HG03039 (cell line): ENCODE results near the gene MYH9.

Source experiments
- ATAC-seq: cut with Tn5 transposase; IDR thresholded peaks from one replicate; pipeline ENCODE4 v1.9.1; 2021; ENCODE audit warnings: mild to moderate bottlenecking, moderate library complexity; ENCODE audit not compliant: unreplicated experiment

Gene MYH9

DNA sequence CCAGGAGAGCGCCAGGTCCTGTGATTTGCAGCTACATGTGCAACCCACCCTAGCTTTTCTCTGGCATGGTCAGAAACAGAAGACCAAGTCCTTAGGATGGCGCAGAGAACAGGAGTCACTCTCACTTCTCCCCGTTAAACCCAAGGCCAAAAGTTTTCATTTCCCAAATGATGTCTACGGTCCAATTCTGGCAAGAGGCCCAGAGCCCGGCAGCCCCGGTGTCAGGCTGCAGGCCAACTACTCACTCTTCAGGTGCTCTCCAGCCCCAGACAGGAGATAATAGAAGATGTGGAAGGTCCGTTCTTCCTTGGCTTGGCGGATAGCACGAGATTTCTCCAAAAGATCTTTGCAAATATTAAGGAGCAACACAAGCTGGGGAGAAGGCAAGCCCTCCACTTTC lies 67.2 kb downstream of the MYH9 start:
- ATAC-seq, result no peak

DNA sequence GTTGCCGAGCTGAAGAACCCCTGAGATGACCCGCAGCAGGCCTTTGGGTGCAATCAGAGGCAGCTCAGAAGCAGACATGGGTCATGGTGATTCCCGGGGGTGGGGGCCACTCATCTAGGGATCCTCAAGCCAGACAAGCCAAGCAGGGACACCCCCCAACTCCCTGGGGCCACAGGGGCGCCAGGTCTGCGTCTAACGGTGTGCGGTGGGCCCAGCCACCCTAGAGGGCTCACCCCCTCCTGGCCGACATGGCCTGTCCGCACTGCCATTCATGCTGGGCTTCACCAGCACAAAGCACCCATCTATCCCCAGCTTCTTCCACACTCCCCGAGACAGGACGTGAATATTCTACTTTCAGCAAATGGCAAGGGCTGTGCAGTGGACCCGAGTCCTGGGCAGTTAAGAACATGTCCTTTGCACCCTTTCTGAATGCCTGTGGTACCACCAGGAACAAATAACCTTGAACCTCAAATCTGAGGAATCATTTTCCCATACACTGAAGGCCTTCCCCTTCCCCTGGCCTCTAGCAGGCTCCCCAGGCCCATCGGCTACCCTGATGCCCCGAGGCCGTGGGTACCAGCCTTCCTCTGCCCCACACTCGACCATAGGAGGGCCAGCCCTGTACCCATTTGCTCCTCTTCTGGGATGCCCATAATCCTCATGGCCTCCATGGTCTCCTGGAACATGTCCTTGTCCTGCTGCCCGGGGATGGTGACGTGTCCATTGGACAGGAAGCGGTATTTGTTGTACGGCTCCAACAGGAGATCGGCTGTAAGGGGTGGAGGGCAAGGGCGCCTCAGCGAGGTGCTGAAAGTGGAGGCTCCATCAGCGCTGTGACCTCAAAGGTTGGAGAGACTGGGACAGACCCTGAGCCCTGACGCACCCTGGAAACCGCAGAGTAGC lies 67.9 kb downstream of the MYH9 start:
- ATAC-seq, result no peak

DNA sequence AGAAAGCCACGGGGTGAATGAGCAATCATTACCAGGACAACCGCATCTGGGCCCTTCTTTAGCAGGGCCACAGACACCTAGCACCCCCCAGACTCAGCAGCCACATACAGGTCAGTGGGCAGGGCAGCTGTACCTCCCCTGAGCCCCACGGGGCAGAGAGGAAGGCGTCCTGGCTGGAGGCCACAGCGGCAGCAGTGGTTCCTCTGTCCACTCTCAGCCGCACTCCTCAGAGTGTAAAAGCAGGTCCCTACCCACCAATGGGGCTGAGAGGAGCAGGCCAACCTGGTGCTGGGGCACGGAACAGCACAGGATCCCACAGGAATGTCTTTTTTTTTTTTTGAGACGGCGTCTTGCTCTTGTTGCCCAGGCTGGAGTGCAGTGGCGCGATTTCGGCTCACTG lies 69.3 kb downstream of the MYH9 start:
- ATAC-seq, result no peak

DNA sequence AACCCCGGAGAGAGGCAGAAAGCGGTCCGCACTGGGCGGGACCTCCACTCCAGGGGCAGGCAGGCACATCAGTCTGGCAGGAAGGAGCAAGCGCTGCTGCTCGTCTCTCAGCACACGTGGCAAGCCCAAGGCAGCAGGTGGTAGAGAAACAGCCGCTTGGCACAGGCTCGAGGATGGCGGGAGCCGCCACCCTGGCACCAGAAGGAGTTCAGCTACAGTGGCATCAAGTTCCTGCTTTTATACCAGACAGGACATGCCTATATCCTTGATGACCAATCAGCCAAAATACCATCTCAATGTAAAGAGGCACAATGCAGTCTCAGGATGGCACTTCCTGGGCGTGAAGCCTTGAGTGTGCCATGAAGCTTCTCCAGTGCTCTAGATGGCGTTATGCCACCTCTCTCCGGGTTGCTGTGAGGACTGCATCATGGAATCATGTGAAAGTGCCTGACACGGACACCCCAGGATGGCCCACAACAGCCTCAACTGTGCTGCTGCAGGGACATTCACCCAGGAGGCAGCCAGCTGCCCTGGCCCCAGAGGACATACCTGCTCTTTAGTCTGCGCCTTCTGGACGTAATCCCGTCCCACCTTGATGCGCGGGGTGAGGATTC lies 70.0 kb downstream of the MYH9 start:
- no peak for ATAC-seq

DNA sequence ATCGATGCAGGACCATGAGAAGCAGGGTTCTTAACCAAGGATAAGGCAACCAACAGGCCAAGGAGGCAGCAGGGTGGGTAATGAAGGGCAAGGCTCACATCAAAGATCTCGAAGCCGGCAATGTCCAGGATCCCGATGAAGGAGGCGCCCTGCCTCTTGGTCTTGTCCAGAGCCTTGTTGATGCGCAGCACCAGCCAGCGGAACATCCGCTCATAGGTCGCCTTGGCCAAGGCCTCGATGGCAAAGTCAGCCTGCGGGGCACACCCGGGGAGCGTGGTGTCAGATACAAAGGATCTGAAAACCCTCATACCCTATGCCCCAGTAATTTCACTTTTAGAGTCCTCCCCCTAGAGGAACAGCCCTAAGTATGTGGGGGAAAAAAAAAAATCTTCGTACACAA lies 71.3 kb downstream of the MYH9 start:
- ATAC-seq, result no peak

DNA sequence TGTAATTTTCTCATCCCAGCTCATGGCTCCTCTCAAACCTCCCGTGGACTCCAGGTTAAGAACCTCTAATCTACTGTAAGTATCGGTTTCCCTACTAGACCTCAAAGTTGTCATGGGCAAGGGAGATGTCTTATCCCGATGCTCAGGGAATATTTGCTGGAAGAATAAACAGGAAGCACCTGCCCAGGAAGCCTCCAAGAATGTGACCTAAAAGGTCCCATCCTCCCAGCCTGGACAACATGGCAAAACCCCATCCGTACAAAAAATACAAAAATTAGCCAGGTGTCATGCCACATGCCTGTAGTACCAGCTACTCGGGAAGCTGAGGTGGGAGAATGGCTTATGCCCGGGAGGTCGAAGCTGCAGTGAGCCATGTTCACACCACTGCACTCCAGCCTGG lies 72.4 kb downstream of the MYH9 start:
- no peak for ATAC-seq

DNA sequence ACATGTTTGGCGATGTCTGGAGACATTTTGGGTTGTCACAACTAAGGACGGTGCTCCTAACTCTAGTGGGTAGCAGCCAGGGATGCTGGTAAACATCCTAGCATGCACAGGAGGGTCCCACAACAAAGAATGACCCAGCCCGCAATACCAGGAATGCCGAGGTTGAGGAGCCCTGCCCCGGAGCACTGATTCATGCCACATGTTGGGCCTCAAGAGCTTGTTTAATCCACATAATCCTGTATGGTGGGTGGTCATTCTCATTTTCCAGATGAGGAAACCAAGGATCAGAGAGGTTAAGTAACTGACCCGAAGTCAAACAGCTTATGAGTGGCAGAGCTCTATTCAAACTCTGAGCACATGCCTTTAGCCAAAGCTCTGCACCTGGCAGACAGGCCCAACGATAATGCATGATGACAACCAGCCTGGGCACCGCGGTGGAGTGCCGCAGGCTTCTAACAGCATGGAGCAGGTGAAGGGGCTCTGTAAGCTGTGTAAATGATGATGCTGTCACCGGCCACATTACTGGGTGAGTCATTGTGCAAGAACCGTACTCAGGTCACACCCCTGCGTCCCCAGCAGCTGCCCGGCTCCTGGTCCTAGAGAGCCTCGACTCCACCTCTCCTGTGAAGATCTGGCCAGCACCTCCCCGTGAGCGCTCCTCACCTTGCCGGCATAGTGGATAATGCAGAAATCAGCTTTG lies 76.2 kb downstream of the MYH9 start:
- ATAC-seq, result no peak

DNA sequence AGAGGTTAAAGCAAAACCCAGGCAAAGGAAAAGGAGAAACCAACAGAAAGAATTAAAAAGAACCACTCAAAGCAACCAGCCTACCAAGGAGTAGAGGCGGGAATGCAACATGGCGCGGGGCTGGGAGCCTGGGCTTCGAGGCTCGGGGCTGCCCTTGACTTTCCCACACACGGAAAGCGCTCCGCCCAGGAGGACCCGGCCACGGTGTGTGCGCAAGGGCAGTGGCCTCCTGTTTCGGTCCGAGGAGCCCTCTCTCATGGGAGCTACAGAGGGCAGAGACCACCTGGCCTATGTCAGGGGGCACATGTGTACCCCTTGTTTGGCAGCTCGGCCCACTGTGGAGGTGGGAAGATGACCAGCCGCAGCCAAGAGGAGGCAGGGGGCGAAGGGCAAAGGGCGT lies 78.9 kb downstream of the MYH9 start:
- ATAC-seq, result no peak

DNA sequence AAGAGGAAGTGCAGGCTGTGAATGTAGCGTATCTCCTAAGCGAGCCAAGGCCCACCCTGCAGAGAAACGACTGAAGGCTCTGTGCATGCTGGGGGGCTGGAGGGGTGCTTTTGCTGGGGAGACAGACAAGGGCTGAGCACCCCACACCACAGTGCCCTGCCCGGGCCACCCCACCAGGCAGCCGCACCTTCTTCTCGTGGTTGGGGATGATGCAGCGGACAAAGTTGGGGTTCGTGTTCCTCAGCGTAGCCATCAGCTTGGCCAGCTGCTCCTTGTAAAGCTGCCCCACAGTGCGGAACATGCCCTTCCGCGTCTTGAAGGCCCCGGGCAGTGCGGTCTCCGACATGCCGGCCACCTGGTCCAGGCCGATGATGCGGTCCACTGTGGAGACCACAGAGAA lies 81.5 kb downstream of the MYH9 start:
- ATAC-seq, result no peak

DNA sequence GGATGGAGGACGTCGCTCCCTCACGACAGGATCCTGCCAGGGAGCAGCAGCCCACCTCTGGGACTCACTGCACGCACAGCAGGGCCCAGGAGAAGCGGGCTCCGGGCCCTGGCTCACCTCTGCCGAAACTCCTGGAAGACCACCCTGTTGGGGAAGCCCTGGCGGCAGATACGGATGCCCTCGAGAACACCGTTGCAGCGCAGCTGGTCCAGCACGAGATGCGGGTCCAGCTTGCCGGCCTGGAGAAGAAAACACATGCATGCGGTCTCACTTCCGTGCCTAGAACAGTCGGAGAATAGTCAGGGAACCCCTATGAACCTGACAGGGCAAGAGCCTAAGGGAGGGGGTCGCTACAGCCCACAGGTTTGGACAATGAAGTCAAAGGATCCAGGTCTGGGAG lies 82.0 kb downstream of the MYH9 start:
- ATAC-seq, result no peak

DNA sequence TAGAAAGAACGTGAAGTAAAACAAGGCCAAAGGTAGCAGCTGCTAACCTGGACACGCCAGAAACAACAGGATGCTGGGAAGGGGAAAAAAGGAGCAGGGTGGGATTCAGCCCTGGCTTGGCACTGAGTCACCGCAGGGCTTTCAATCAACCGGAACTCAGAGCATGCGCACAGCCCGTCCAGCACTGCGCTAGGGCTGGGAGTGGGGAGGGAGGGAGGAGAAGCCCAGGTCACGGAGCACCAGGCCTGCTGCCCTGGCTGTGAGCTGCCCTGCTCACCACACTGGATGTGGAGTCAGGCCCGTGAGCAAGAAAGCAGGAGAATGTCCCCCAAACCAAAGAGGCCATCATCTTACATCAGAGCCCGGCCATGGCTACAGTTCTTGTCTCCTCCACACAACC lies 83.3 kb downstream of the MYH9 start:
- no peak for ATAC-seq

DNA sequence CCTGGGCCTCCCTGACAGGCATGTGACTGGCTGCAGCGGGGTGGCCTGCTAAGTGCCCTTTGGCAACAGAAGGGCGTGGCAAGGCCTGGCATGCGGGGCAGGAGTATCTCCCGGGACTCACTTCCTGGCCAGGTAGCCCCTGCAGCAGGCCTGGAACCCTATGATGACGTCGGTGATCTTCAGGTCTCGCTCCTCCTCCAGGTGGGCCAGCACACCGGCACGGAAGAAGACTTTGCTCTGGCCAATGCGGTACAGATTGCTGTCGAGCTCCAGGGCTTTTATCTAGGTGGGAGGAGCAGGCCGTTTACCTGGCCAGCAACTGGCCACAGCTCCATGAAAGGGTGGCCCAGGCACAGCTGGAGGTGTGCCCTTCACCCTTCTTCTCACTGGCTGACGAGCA lies 83.9 kb downstream of the MYH9 start:
- no peak for ATAC-seq

DNA sequence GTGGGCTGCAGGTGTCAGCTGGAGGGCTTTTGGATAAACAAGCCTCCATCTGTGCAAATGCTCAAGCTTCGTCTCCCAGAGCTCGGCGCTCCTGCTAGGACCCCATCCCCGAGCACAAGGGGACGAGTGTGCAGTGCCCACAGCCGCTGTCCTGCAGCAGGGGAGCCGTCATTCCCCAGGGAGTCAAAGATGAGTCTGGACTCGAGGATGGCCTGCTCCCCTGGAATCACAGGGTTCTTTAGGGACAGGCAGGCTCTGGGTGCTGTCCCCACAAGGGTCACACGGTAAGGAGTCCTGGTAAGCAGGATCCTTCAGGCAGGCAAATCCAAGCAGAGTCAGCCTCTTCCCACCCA lies 84.7 kb downstream of the MYH9 start:
- ATAC-seq, result no peak

DNA sequence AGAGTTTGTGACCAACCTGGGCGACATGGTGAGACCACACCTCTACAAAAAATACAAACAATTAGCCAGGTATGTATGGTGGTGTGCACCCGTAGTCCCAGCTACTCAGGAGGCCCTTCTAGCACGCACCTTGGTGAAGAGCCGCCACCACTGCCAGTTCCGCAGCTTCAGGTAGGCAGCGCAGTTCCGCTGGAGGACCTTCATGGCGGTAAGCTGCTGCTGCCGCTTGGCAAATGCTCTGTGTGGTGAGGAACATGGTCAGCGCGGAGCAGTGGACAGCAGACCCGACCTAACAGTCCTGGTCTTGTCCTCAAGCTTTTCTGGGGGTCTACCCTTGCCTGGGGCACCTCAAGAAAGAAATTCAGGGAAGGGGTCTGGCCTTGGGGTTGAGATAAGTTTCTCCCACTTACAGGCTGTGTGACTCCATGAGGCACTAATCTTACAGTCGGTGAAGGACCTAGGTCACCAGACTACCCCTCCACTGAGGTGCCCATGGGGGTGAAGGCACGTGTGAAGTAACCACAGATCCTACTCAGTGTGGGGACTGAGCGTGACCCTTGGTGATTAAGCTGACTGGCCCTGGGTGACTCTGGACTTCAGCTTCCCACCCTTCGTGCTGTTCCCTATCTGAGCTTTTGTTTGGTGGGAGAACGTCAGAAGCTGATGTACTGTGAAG lies 85.2 kb downstream of the MYH9 start:
- no peak for ATAC-seq

DNA sequence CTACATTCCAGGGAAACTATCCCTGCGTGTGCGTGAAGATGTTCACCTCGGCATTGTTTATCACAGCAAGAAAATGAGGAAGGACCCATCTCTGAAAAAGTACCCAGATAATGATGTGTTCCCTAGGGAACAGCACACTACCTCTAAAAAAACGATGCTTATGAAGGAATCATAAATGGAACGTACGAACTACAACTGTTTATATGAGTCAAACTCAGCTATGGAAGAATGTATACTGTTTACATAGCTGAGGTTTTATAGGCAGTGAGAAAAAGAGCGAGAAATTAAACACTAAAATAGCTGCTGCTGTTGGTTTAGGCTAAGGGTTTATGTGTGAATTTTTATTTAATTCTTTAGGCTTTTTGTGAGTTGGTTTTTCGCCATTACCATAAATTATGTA lies 85.9 kb downstream of the MYH9 start:
- ATAC-seq, result no peak

DNA sequence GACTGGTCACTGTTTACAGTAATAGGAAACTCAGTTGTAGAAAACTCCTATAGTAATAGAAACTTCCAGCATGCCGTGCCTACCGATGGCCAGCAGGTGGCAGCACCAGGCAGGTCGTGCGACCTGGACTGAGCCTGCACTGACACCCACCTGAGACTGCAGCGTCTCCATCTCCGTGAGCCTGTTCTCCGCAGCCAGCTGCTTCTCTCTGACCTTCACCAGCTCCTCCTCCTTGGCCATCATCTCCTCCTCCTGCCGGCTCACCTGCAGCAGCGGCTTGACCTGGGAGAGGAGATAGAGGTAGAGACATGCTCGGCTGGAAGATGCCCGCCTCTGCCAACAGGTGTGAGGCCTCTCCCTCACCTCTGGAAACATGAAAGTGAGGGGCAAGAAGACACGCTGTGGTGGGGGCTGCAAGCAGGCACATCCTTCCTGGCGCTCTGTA lies 86.4 kb downstream of the MYH9 start:
- no peak for ATAC-seq

DNA sequence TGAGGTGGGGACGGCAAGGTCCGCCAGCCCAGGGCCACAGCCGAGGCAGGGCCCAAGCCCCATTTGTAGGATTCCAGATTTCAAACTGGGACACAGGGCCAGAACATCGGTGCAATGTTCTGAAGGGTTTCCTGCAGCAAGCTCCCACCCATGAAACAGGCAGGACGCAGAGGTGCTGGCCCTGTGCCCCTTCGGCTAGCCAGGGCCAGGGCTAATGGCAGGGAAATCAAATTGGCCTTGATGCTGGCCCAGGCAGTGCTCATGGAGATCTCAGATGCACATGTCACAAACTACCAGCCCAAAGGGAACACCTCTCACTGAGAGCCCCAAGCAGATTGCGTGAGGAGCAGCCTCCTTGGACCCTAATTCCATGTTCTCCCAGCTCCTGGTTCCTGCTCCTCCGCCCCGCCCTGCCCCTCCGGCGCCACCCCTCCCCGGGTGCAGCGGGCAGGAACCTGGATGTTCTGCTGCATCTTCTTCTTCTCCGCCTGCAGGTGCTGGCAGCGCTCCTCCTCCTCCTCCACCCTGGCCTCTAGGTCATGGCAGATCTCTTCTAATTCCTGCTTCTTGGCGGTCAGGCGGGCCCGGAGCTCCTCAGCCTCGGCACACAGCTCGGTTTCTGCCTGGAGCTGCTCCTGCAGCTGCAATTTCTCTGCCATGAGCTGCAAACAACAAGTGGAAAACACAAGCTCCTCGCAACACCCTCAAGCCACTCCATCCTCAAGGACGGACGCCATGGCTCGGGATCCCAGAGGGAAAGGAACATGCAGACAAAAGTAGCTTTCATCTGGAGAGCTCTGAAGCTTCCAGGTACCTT lies 87.2 kb downstream of the MYH9 start:
- ATAC-seq, result no peak

DNA sequence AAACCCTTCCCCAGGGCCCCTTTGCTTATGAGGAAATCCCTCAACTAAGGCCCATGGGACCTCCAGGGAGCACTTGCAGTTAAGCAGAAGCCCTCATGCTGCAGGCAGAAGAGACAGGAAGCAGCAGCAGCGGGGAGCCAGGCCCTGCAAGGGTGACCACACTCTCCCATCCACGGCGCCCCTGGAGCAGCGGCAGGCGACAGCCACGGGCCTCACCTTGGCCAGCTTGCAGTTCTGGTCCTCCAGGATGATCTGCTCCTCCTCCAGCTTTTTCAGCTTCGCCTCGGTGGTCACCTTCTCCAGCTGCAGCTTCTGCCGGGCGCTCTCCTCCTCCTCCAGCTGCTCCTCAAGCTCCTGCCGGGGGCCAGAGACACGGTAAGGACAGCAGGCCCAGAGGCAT lies 87.9 kb downstream of the MYH9 start:
- no peak for ATAC-seq

DNA sequence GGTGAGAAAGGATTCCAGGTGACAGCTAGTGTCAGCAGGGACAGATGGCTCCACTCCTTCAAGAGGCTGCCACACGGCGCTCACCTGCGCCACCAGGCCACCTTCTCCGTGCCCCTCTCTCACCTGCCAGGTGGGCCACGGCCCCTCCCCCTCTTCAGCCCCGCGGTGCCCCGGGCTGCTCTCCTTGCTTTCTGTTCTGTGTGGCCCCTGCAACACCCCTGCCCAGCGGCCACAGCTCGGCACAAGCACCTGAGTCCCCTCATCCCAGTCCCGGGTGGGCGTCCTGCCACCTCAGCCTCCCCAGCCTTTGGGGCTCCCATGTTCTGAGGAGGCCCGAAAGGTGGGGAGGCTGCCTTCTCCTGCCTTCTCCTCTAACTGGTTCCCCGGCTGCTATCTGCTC lies 88.5 kb downstream of the MYH9 start:
- ATAC-seq, result no peak

DNA sequence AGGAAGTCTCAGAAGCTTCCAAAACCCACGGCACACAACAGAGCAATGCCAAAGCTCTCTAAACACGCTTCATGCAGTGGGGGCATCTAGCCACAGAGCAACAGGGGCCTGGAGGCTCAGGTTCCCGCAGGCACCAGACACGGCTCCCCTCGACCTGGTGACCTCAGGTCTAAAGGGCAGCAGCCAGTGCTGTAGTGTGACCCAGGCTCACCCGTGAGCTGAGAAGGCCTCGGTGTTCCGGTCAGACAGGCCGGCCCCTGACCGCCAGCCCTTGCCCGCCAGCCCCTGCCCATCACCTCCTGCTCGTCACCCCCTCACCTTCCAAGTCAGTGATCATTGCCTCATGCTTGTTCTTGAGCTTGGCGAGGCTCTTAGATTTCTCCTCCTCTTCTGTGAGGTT lies 89.2 kb downstream of the MYH9 start:
- ATAC-seq, result no peak

DNA sequence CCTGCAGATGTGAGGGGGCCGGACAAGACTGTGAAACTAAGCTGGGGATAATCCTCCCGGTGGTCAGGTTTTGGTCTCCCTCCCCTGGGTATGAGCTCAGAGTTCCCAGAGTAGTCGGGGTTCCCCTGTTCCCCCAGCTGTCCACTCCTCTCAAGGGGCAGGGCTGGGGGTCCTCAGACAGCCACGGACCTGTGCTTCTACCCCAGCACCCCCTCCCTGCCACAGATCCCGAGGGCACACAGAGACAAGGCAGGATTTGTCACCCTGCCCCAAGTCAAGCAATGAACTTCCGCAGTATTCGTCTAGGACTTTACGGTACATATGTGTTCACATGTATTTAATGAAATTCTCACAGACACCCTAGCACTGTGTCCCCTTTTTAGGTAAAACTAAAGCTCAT lies 89.6 kb downstream of the MYH9 start:
- ATAC-seq, result no peak
